Erythroblast (primary cell): Measurements from ENCODE around the gene LMBR1.

Source experiments
- GATA1 ChIP-seq: IDR thresholded peaks from 2 replicates; pipeline ENCODE4 v1.6.1; 2011; ENCODE audit warnings: low read depth, mild to moderate bottlenecking, control low read depth, low read length, moderate library complexity
- POLR2A ChIP-seq: IDR thresholded peaks from 2 replicates; pipeline ENCODE4 v1.6.1; 2011; ENCODE audit warnings: mild to moderate bottlenecking, low read length

- TF ChIP-seq POLR2A (no peak), GATA1 (no peak)
These were observed 31.8 kb downstream of the LMBR1 start for GRCh38 chr7:156861212-156861611.
